HG03103 (cell line): ENCODE measurements around the gene LDLRAD4.

Experiments used
- ATAC-seq: cut with Tn5 transposase; IDR thresholded peaks from one replicate; pipeline ENCODE4 v1.9.1; 2021; ENCODE audit warnings: low read depth; ENCODE audit not compliant: unreplicated experiment

LDLRAD4 gene

DNA sequence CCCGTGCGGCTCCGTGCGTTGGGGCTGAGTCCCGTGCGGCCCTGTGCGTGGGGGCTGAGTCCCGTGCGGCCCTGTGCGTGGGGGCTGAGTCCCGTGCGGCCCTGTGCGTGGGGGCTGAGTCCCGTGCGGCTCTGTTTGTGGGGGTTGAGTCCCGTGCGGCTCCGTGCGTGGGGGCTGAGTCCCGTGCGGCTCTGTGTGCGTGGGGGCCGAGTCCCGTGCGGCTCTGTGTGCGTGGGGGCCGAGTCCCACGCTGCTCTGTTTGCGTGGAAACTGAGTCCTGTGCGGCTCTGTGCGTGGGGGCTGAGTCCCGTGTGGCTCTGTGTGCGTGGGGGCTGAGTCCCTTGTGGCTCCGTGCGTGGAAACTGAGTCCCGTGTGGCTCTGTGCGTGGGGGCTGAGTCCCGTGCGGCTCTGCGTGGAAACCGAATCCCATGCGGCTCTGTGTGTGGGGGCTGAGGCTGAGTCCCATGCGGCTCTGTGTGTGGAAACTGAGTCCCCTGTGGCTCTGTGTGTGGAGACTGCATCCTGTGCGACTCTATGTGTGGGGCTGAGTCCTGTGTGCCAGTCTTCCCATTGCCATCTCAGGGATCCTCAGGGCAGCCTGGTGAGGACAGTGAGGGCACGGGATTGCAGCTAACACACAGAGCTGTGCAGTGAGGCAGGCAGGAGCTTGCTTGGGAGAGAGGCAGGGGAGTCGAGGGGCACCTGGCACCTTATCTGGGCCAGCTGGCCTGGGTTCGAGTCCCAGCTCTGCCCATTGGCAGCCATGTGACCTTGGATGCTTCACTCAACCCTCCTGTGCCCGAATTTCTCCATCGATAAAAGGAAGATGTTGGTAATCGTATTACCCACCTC lies 44.5 kb downstream of the LDLRAD4 start:
- no peak for ATAC-seq

DNA sequence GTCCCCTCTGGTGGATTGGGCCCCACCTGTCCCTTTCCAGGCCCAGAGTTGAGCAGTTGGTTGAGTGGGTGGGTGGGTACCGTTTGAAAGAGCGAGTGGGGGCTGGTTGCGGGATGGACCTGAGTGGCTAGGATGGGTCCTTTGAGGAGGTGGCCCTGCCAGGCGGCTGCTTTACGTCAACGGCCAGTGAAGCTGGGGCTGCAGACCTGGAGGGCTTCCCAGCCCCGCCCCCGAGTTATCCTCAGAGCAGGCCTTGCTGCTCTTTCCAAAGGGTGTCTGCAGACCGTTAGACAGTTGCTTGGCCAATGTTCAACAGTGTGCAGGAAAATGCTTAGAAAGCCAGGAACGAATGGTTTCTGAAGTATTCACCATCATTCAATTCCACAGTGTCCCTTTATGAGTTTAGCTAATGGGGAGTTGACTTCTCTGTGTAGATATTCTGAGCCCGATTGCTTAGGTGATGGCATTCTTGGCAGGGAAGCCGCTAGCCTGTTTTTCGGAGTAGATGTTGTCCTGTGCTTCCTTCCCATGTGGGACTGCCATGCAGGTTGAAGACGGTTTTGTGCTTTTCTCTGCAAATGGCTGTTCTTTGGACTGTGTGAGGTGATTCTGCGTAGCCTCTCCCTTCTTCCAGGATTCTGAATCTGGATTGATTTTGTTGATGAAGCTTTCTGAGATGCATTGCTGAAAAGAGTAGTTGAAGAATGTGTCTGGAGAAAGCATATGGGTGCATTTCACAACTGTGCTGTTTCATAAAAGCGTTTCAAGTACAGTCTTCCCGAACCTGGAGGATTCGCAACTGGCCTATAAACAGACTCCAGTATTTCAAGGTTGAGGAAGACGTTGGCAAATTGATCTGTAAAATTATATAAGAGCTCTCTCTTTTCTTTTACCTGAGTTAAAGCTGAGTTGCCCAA lies 45.8 kb downstream of the LDLRAD4 start:
- ATAC-seq, result no peak

DNA sequence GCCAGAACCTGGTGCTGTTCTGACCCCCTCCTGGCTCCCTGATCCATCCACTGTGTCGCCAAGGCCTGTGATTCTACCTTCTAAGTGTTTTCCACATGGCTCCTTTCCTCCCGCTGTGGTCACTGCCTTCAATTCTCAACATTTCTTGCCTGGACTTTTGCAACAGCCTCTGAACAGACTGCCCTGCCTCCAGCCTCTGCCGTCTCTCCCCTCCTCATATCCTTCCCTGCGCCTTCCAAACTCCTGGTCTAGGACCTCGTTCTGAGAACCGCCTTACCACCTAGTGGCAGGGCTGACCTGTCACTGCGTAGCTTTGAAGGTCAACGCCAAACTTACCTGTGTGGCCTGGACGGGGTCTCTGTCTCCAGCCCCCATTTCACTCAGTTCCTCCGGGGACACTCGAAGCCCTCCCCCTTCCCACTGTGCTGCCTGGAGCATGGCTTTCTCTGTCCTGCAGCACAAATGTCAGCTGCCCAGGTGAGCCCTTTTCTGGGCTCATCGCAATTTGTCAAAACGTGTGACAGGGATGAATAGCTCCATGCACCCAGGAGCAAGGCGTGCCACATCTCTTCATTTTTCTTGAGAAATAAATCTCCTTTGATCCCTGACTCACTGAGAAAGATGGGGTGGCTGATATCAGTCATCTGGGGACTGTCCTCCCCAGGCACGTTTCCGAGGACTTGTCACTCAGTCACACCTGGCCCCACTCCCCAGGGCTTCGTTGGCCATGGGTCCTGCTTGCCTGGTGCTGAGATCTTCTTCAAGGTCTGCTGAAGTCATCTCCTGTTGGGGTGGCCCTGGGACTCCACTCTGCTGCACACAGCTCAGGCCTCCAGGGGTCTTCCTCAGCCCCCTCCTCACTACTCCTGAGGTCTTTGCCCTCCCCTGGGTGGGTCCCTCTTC lies 46.7 kb downstream of the LDLRAD4 start:
- ATAC-seq, result no peak

DNA sequence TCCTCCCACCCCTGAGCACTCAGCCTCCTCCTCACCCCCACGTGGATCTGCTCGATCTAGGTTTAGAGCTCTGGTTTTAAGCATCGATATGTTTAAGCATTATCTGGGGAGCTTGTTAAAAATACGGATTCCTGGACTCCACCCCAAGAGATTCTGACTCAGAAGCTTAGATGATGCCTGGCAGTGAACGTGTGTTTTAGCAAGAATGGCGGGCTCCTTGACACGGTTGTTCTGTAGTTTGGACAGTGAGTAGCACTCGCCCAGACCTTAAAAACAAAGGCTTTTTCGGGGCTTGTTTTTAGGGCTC lies 47.3 kb downstream of the LDLRAD4 start:
- ATAC-seq, result no peak

DNA sequence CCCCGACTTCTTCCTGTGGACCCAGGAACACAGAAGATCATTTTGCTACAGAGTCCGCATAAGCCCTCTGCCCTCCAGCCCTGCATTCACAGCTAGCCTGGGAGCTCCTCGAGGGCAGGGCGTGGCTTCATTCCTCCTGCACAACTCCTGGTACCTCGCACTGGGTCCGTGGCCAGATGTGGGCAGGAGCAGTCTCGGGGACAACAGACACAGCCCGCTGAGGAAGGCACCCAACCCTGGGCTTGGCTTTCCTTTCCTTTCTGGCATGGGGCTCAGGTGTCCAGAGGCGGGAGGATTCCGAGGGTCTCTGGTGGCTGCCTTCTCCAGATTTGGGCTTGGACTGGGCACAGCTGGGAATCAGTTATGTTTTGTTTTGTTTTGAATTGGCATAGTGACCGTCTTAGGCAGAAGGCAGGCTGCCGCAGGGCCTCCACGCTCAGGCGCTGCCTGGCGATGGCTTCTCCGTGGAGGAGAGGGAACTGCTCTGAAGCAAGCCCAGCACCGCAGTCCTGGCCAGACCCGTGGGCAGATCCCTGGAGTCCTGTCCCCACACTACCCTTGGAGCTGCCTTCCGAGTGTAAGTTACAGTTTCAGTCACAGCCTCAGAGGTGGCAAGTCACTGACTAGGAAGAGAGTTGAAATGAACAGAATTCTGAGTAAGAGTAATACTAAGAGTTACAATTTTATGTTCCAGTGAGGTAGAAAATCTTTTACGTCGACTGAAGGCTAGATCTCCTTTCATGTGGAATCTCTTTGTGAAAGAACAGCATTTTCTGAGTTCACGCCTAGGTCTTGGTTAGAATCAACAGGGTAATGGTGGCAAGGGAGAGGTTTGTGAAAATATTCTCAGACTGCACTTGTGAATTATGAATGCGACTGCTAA lies 47.9 kb downstream of the LDLRAD4 start:
- ATAC-seq, result no peak

DNA sequence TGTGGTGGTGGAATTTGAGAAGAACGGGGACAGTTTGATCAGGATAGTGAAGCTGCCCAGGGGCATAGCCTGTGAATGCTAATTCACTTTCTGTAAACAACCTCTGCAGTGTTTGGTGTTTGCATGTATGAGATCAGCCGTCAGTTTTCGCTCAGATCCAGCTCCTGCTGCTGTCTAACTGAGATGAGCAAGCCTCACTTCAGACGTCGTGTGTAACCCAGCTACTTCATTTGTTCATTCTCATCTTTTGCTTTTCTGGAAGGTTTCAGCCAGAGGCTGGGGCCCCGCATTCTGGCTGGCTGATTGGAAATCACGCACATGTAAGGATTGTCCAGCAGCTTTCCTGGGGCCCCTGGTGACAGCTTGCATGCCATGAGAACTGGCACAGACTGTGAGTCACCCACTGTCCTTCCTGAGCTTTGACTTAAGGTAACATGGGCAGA lies 48.9 kb downstream of the LDLRAD4 start:
- ATAC-seq, result no peak

DNA sequence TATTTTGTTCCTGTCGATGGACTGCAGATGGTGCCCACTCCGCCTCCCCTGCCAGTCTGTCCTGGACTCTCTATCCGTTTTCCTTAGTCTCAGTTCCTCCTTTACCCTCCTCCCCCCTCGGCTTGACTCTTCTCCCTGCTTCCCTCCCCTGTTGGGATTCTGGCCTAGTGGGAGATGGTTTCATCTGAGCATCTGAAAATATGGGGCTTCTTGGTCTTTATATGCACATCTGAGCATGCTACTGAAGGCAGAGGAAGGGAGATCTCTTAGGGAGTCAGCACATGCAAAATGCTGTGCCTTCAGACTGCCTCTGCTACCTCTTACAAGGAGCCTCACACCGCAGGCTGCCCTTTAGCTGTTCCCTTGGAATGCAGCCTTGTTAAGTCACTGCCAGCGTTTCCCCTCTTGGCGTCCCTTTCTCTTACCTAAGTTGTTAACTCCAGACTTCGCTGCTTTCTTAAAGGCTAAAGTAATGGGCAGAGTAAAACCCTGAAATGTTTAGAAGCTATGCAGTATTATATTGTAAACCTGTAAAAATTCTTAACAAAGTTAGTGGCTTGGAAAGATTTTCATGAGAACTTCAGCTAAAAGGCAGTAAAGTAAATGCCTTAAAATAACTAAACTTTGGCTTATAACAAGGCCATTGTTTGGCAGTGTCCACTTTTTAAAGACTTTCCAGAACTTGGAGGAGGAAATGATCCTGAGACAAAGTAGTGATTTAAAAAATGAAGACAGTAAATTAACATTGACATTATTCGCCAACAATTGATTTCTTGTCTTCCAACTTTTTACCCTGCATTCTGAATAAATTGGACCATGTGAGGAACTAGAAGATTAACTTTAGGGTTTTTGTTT lies 49.8 kb downstream of the LDLRAD4 start:
- no peak for ATAC-seq

DNA sequence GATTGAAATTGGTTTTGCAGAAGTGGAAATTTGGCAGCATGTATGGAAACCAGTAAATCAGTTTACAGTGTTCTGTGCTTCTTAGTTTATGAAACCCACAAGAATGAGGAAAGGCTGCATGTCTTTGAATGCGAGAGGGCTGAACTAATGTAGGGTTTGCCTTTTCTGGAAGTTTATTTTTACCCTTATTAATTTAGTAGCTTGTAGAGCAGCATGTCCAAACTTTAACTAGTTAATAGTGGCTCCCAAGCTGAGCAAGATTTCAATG lies 50.4 kb downstream of the LDLRAD4 start:
- no peak for ATAC-seq

DNA sequence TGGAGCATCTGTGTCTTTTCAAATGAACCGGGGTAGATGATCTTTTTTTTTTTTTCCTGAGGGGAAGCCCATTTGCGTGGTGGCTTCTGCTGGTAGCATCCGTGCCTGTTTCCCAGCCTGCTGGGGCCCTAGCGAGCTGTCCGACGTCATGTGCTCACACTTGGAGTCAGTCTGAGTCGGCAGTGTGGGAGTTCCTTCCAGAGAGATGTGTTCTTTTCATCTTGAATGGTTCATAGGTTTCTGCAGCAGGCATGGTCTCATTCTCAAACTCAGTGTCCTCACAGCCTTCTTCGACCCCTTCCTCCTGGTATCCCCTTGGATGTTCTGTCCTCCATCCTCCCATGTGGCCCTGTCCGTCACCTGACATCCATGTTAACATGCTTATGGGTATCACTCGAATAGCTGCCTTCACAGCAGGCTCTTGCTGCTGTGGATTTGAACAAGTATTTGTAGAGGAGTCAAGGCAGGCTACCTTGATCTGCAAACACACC lies 51.0 kb downstream of the LDLRAD4 start:
- ATAC-seq, result no peak

DNA sequence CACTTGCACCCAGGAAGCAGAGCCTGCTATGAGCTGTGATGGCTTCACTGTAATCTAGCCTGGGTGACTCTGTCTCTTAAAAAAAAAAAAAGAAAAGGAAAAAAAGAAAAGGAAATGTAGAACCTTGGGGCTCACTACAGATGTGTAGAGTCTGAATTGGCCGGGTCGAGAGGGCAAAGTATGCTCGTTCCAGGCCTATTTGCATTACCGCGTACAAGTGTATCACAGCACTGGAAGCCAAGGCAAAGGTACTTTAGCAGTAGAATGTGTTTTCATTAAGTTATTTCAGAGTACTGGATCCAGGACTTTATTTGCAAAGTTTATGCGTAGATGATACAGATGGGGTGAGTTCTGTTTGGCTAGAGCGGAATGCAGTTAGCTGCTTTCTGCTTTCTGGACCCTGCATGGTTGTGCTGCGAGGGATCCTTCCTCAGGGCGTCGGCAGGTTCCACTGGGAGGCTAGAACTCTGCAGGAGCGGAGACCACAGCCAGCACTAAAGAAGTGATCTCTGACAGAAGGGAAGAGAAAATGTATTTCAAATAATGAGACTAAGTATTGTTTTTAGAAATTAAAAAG lies 51.8 kb downstream of the LDLRAD4 start:
- ATAC-seq, result no peak

DNA sequence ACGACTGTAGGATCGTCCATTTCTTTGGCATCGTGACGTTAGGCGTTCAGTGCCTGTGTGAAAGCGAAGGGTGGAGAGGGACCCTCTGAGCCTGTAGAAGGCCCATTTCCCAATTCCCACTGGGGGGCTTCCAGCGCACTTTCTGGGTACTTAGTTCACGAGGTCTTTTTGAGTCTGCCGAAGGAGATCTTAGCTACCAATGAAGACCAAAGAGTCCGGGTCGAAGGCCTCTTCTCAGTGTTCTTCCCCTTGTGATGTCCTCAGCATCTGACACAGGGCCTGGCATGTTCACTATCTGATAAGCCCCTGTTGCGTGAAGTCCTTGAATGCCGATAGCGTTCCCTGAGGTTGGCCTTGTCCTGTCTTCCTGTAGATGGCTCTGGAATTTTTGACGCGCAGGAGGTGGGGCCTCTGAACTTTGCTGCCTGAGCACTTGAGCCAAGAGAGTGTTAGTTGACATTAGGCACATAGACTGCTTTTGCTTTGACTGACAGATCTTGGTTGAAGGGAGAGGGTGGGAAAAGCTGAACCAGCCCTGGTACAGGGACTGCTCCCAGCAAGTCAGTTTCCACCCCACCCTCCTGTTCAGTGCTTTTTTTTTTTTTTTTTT lies 52.8 kb downstream of the LDLRAD4 start:
- no peak for ATAC-seq

DNA sequence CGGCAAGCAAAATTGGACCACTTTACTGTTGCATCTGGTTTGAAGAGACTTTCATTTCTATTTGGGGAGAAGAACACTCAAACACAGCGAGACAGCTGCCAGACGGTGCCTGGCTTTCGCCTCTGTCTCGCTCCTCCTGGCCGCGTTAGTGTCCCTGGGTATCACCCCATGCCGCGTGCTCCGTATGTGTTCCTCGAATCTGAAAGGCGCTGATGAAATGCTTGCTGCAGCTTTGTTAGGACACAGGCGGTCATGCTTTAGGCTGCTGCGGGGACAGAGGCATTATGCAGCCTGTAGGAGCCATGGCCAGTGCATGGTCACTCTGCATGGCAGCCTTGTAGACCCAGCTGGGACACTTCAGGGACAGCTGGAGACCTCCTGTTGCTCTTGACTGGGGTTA lies 53.9 kb downstream of the LDLRAD4 start:
- ATAC-seq, result no peak

DNA sequence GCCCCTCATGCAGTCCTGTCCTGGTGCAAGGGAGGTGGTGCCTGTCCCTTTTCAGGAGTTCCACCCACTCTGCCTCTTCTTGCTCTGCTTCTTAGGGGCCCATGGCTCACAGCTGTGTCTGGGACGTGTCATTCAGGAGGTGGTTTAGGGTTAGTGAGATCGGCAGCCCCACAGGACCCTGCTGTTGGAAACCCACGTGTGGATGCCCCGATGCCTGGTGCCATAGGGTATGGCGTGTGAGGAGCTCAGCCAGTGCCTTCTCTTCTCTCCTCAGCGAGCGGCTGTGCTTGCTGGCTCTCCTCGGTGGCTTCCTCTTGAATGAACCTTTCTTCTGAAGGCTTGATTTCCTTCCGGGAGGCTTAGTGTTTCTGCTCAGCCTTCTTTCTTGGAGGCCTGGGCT lies 55.2 kb downstream of the LDLRAD4 start:
- no peak for ATAC-seq

DNA sequence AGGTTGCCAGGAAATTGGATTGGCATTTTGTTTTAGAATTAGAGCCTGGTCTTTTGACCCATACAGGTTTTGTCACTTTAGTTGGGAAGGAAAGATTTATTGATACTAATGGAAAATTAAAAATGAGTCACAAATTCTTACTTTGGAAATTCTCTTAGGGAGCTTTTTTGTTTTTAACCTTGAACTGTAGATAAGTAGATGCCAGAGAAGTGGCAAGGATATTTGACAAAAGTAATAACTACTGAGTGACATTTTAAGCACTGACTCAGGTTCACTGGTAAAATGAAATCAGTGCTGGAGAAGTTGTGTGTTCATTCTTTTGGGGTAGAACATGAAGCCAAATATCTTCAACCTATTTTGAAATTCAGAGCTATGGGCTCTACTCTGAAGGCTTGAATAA lies 56.5 kb downstream of the LDLRAD4 start:
- no peak for ATAC-seq

DNA sequence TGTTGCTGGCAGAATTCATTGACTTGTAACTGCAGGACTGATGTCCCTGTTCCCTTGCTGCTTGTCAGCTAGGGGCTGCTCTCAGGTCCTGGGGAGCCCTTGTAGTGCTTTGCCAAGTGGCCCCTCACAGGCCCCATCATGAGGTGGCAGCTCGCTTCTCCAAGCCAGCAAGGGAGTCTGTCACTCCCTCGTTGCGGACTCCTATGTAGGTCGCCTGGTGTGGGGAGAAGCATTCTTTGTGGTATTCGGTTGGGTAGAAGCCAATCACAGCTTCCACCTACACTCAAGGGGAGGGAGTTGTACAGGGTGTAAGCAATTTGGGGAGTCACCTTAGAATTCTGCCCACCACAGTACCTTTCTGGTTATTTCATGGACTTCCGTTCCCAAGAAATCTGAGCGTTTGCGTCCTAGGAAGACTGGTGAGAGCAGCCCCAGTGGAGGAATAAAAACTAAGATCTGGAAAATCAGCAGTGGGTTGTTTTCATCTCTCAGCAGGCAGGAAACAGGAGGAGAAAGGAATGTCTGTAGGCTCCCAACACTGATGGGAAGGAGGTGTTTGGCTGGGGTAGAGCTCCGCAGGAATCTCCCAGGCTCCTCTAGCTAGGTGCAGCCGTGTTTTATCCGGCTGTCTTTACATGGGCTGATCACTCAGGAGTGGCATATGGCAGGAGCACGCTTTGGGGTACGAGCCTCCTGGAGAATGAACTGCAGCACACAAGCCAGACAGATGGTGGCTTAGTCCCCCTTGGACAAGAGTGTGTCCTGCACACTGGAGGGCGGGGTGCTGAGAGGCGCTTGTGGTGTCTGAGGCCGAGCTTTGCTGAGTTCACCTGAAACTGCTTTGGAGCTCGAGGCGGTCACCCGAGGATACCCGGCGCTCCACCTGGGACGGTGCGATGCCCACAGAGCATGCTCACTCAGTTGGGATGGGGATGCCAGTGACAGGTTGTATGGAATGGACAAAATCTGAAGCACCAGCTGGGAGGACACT lies 58.3 kb downstream of the LDLRAD4 start:
- ATAC-seq, result no peak

DNA sequence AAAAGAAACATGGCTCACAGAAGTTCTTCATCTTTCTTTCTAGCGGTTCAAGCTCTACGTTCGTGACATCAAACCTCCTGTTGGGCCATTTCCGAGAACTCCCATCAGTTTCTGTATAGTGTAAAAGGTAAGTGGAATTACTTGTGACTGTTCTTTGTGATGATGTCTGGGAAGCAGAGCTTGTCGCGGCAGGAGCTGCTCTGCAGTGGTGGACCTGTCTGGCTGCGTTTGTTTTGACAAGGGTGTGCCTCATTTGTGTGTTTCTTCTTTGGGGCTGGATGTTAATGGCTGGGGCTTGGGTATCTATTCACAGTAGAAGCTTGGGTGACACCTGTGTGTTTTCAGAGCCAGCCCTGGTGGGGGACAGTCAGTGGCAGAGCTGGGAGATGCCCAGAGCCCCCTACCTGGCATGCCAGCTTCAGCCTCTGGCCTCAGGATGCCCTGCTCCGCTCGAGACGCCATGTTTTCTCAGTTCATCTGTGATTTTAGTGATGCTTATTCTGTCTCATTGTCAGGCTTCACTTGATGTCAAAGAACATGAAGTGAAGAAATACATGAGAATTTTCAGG lies 59.6 kb downstream of the LDLRAD4 start:
- ATAC-seq, result no peak
